ENCODE data around the gene PGS1.

PGS1 gene

DNA sequence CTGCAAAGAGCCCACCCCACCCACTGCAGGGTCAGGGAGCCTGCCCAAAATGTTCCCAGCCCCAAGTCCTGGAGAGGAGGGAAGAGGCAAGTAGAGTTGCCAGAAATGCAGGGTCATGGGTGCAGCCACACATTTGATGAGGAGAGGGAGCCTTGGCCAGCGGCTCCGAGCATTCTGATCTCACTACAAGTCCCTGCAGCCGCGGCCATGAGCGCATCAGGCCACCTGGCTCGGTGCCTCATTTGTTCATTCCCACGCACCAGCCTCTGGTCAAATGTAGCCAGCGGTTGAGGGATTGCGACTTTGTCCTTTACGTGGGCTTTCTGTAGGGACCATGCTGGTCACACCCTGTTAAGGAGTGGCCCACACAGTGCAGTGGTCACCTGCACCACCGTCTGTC, 48.7 kb downstream of the PGS1 start:
- DNase-seq (ENCODE audit: low read depth in 2 of 2): no peak

GRCh38 chr17:78428025-78428575, 49.7 kb downstream of the PGS1 start:
- no peak for DNase-seq (ENCODE audit: low read depth in 2 of 2)

DNA sequence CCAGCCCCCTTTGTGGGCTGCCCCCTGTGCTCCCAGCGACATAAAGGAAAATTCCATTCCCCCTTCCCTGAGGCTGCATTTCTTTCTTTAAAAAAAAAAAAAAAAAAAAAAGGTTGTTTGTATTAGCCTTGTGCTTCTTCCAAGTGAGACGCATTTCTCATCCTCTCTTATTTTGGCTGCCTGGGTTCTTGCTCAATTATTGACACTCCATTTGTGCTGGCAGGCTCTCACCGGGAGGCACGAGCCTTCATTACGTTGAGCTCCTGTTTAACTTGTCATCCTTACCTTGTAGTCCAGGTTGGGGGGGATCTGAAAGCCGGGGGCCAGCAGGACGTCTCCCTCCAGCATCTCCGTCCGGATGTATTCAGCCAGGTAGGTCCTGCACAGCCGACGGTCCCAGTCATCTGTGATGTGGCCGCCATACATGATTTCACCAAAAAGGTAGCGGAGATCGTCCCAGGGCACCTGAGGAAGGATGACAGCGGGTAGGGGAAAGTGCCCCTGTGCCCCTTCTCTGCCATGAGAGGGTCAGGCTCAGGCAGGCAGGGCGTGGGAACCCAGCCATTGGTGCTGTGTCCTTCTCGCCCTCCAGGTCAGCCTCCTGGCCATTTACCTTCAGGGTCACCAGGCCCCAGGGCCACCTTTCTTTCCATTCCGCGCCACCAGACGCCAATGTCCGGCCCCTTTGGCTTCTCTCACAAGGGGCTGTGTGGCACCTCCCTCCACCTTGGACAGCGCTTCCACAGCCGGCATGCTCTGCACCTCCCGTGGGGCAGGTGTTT, 50.6 kb downstream of the PGS1 start:
- DNase-seq (ENCODE audit: low read depth in 2 of 2): no peak

DNA sequence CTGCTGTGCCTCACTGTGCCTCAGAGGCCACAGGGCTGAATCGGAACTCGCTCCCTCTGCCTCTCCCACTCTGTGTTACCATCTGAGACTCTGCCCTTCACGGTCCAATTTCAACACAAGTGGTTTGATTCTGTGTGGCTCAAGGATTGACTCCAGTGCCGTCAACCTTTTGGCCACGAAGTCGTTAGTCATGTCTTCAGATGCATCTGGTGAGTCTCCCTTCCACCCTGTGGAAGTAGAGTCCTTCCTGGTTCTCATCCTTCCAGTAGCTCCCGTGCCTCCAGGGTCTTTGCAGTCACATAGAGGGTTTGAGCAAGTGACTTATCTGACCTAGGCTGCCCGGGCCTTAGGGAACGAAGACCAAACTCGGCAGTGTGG, 51.2 kb downstream of the PGS1 start:
- DNase-seq (ENCODE audit: low read depth in 2 of 2): no peak

DNA sequence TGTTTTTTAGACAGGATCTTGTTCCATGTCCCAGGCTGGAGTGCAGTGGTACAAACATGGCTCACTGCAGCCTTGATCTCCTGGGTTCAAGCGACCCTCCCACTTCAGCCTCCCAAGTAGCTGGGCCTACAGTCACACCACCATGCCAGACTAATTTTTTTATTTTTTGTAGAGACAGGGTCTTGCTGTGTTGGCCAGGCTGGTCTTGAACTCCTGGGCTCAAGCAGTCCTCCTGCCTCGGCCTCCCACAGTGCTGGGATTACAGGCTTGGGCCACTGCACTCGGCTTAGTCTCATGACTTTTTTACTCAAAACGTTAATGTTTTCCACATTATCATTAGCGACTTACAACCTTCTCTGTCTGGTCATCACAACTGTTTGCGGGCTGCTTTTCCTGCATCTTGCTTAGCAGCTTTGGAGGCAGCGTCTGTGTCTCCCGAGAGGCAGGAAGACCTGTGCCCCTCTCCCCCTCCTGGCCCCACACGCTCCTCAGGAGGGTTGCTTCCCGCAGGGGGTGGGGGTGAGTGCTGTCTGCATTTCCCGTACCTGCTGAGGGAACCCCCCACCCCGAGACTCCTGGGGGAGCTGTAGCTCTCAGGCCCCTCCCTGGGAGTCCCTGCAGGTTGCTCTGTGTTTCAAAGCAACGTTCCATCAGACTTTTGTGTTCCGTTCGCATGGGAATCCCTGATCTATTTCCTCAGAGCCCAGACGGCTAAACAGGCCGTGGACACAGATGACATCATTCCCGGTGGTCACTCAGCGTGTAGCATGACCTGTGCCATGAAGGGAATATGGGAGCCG, 52.6 kb downstream of the PGS1 start:
- DNase-seq (ENCODE audit: low read depth in 2 of 2): no peak

GRCh38 chr17:78431692-78431958, 53.2 kb downstream of the PGS1 start:
- no peak for DNase-seq (ENCODE audit: low read depth in 2 of 2)

DNA sequence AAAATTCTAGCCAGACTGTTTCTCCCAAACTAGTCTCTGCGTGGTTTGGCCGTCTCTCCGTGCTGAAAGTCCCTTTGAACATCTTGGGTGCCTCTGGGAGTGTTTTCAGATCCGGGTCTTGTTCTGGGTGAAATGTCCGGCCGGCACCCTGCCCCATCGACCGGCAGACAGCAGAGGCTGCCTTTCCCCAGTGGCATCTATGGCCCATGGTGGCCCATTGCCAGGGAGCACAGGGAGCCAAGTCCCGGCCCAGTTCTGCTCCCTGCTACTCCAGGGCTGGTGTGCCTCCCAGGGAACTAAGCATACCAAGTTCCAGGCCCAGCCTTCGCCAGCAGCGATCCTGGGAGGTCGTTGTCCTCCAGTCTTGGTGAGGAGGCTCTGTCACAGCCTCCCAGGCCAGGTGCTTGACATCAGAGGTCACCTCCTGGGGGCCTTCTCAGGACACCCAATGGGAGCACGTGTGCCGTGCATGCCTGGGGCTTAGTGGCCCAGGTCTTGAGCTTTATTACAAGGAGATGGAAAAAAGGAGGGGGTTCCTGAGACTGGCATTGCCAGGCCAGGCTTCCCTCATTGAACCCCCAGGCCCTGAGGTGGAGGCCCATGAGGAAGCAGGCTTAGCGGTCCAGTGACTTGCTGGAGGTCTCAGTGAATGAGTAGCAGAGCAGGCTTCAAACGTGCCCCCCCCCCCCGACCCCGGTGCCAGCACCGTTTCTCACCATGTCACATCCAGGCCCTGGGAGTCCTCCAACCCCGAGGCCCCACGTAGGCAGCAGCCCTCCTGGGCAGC, 54.0 kb downstream of the PGS1 start:
- DNase-seq (ENCODE audit: low read depth in 2 of 2): no peak

- DNase-seq (ENCODE audit: low read depth in 2 of 2): no peak
Measured at GRCh38 chr17:78433013-78433727, 54.7 kb downstream of the PGS1 start.

- no peak for DNase-seq (ENCODE audit: low read depth in 2 of 2)
Measured at GRCh38 chr17:78433780-78434335, 55.4 kb downstream of the PGS1 start.

GRCh38 chr17:78434455-78435329, 56.2 kb downstream of the PGS1 start:
- no peak for DNase-seq (ENCODE audit: low read depth in 2 of 2)

GRCh38 chr17:78435330-78436005, 57.0 kb downstream of the PGS1 start:
- DNase-seq (ENCODE audit: low read depth in 2 of 2): no peak

DNA sequence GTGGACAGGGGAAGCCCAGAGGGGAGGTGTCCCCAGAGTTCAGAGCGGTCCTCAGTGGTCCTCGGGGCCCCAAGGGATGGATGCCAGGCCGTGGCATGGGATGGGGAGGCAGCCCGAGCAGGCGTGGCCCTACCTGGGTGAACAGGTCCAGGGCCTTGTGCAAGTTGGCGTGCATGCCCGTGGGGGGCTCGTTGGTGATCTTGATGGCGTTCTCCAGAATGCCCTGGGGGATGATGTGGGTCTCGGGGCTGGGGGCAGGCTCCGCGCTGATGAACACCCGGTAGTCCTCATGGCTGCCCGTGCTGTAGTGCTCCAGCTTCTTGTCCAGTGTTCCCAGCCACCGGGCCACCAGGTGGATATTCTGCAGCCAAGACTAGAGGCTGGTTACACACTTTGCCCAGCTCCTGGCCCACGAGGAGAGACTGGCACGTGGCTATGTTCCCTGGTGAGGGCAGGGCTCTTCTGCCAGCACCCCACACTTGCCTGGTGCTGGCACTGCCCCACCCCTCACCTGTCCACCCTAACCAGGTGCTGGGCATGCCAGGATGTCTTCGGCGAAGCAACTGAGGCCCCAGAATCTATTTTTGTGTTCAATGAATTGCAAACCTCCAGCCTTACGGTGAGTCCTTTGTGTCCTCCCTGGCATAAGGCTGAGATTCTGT, 59.2 kb downstream of the PGS1 start:
- DNase-seq (ENCODE audit: low read depth in 2 of 2): no peak

- DNase-seq (ENCODE audit: low read depth in 2 of 2): no peak
Measured at GRCh38 chr17:78438271-78438691, 59.8 kb downstream of the PGS1 start.

- DNase-seq (ENCODE audit: low read depth in 2 of 2): no peak
Measured at GRCh38 chr17:78438694-78439325, 60.4 kb downstream of the PGS1 start.

DNA sequence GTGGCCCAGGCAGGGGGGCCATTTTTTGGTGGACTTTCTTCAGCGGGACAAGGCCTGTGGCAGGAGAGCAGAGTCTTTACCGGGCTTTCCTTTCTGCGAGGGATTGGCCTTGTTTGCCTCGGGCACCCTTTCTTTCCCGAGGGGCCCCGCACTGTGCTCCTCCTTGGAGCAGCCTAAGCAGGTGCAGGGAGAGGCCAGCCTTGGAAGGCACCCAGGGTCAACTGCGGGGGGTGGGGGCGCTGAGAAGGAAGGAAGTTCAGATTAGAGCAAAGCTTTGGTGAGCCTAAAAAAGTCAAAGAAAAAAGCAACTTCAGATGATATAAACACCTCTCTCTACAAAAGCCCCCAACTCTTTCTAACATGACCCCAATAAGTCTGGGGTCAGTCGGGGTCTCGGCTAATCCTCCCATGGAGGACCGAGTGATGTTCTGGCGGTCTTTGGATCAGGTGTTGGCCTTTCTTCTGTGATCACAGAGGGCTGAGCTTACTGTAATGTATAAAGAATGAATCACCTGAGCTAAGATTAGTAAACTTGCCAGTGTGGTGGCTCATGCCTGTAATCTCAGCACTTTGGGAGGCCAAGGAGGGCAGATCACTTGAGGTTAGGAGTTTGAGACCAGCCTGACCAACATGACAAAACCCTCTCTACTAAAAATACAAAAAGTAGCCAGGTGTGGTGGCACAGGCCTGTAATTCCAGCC, 63.0 kb downstream of the PGS1 start:
- no peak for DNase-seq (ENCODE audit: low read depth in 2 of 2)

GRCh38 chr17:78442648-78443218, 64.3 kb downstream of the PGS1 start:
- DNase-seq (ENCODE audit: low read depth in 2 of 2): peak in 1 of 2 donors; percentile 20

- DNase-seq (ENCODE audit: low read depth in 2 of 2): no peak
Measured at GRCh38 chr17:78444392-78444791, 65.9 kb downstream of the PGS1 start.

GRCh38 chr17:78446833-78447232, 68.4 kb downstream of the PGS1 start:
- no peak for DNase-seq (ENCODE audit: low read depth in 2 of 2)
